HEK293 (cell line): ENCODE data around the gene NKD1.

Source experiments
- CTCF ChIA-PET: fragments of 350-600 bp; formaldehyde crosslinking; extraction: SDS; loops from one replicate; lab custom pipeline; 2021; ENCODE audit warnings: antibody characterized with exemption; lab: Yijun Ruan, JAX
- POLR2A ChIA-PET: fragments of 300-600 bp; formaldehyde crosslinking; extraction: SDS; loops from one replicate; lab custom pipeline; 2020; ENCODE audit warnings: antibody characterized with exemption, inconsistent platforms; lab: Yijun Ruan, JAX
- H3K27ac ChIP-seq: fragments of 200-500 bp; sonication (Bioruptor generic); 2 replicates; pipeline ENCODE4 v1.5.1; 2014; ENCODE audit warnings: low read depth, low read length, control low read depth, inconsistent platforms; ENCODE audit errors: extremely low read depth
- H3K36me3 ChIP-seq, 2 experiments: fragments of 200-500 bp in 1 of 2; sonication (Bioruptor generic) in 1 of 2; 1 replicate in 1 of 2; 2 replicates in 1 of 2; pipeline ENCODE4 v1.5.1; 2014 to 2017; ENCODE audit warnings: inconsistent platforms in 2 of 2, low read length in 2 of 2; ENCODE audit not compliant: control insufficient read depth in 2 of 2, insufficient read depth in 1 of 2
- H3K4me1 ChIP-seq: fragments of 200-500 bp; sonication (Bioruptor generic); 2 replicates; pipeline ENCODE4 v1.5.1; 2014; ENCODE audit warnings: mild to moderate bottlenecking, low read length, inconsistent platforms; ENCODE audit not compliant: control insufficient read depth, insufficient read depth
- H3K4me3 ChIP-seq: 2 replicates; pipeline ENCODE4 v1.5.1; 2011; ENCODE audit warnings: low read depth, mild to moderate bottlenecking, control low read depth, low read length, moderate library complexity
- H3K9me3 ChIP-seq: fragments of 200-500 bp; sonication (Bioruptor generic); 2 replicates; pipeline ENCODE4 v1.5.1; 2014; ENCODE audit warnings: low read depth, low read length, inconsistent platforms; ENCODE audit not compliant: control insufficient read depth, insufficient read depth
- GLIS2 ChIP-seq: fragments of 450-650 bp; formaldehyde crosslinking; IDR thresholded peaks from 2 replicates; pipeline ENCODE4 v1.5.1; 2016; ENCODE audit warnings: missing biosample characterization, missing genetic modification characterization
- IKZF3 ChIP-seq: fragments of 450-650 bp; IDR thresholded peaks from 2 replicates; pipeline ENCODE4 v1.5.0; 2018; ENCODE audit warnings: missing biosample characterization, mild to moderate bottlenecking, missing genetic modification characterization, moderate library complexity
- KLF10 ChIP-seq: fragments of 450-650 bp; IDR thresholded peaks from 2 replicates; pipeline ENCODE4 v1.5.1; 2018; ENCODE audit warnings: missing biosample characterization, mild to moderate bottlenecking, missing genetic modification characterization
- KLF7 ChIP-seq: fragments of 450-650 bp; formaldehyde crosslinking; IDR thresholded peaks from 2 replicates; pipeline ENCODE4 v1.5.1; 2016; ENCODE audit warnings: missing biosample characterization, missing genetic modification characterization, borderline replicate concordance
- OVOL3 ChIP-seq: fragments of 450-650 bp; formaldehyde crosslinking; IDR thresholded peaks from 2 replicates; pipeline ENCODE4 v1.5.1; 2016; ENCODE audit warnings: missing biosample characterization, missing genetic modification characterization
- PRDM2 ChIP-seq: fragments of 450-650 bp; formaldehyde crosslinking; IDR thresholded peaks from 2 replicates; pipeline ENCODE4 v1.5.1; 2016; ENCODE audit warnings: missing biosample characterization, missing genetic modification characterization, borderline replicate concordance
- SALL2 ChIP-seq: fragments of 450-650 bp; formaldehyde crosslinking; IDR thresholded peaks from 2 replicates; pipeline ENCODE4 v1.5.0; 2017; ENCODE audit warnings: missing biosample characterization, mild to moderate bottlenecking, missing genetic modification characterization, borderline replicate concordance
- YY1 ChIP-seq: fragments of 450-650 bp; formaldehyde crosslinking; IDR thresholded peaks from 2 replicates; pipeline ENCODE4 v1.5.1; 2018; ENCODE audit warnings: missing biosample characterization, missing genetic modification characterization
- ZBTB10 ChIP-seq: fragments of 450-650 bp; formaldehyde crosslinking; IDR thresholded peaks from 2 replicates; pipeline ENCODE4 v1.5.1; 2016; ENCODE audit warnings: missing biosample characterization, missing genetic modification characterization
- ZBTB6 ChIP-seq: fragments of 450-650 bp; formaldehyde crosslinking; IDR thresholded peaks from 2 replicates; pipeline ENCODE4 v1.5.1; 2017; ENCODE audit warnings: missing biosample characterization, missing genetic modification characterization
- ZNF24 ChIP-seq: fragments of 450-650 bp; formaldehyde crosslinking; IDR thresholded peaks from 2 replicates; pipeline ENCODE4 v1.5.1; 2016; ENCODE audit warnings: missing biosample characterization, missing genetic modification characterization
- ZNF248 ChIP-seq: fragments of 450-650 bp; formaldehyde crosslinking; IDR thresholded peaks from 2 replicates; pipeline ENCODE4 v1.5.1; 2017; ENCODE audit warnings: missing biosample characterization, missing genetic modification characterization
- ZNF354C ChIP-seq: fragments of 450-650 bp; formaldehyde crosslinking; IDR thresholded peaks from 2 replicates; pipeline ENCODE4 v1.5.1; 2016; ENCODE audit warnings: missing biosample characterization, missing genetic modification characterization, low read depth, borderline replicate concordance
- ZNF362 ChIP-seq: fragments of 450-650 bp; formaldehyde crosslinking; IDR thresholded peaks from 2 replicates; pipeline ENCODE4 v1.5.1; 2016; ENCODE audit warnings: missing biosample characterization, missing genetic modification characterization
- ZNF391 ChIP-seq: fragments of 450-650 bp; formaldehyde crosslinking; IDR thresholded peaks from 2 replicates; pipeline ENCODE4 v1.5.1; 2016; ENCODE audit warnings: low read depth, missing biosample characterization, missing genetic modification characterization, borderline replicate concordance
- ZNF530 ChIP-seq: fragments of 450-650 bp; formaldehyde crosslinking; IDR thresholded peaks from 2 replicates; pipeline ENCODE4 v1.5.1; 2016; ENCODE audit warnings: low read depth, missing biosample characterization, missing genetic modification characterization
- ZNF791 ChIP-seq: fragments of 450-650 bp; formaldehyde crosslinking; IDR thresholded peaks from 2 replicates; pipeline ENCODE4 v1.5.1; 2016; ENCODE audit warnings: missing biosample characterization, missing genetic modification characterization
- ZSCAN16 ChIP-seq: fragments of 450-650 bp; formaldehyde crosslinking; IDR thresholded peaks from 2 replicates; pipeline ENCODE4 v1.5.1; 2016; ENCODE audit warnings: missing biosample characterization, missing genetic modification characterization
- TF ChIP-seq, protein P1 (sequence below): fragments of 450-650 bp; formaldehyde crosslinking; IDR thresholded peaks from 2 replicates; pipeline ENCODE4 v1.5.1; 2016; ENCODE audit warnings: missing biosample characterization, missing genetic modification characterization
- TF ChIP-seq, protein P2 (sequence below): fragments of 450-650 bp; IDR thresholded peaks from 2 replicates; pipeline ENCODE4 v1.5.1; 2018; ENCODE audit warnings: missing biosample characterization, missing genetic modification characterization

The NKD1 gene

DNA sequence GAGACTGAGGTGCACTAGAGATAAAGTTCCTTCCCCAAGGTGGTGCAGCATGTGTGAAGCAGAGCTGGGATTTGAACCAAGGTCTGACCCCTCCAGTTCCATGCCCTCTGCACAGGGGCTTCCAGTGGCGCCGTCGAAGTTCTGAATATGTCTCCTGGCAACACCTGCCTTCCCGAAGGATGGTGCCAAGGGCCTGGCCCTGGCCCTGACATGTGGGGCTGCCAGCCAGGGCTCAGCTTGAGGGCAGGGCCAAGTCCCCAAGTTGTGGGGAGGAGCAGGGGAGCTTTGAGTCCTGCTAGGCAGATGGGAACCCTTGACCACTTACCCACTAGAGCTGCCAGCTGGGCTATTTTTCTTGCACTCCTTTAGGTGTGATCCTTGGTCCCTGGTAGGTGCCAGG, 56.4 kb downstream of the NKD1 start:
- no peak overlapping the region for H3K4me3 ChIP-seq

DNA sequence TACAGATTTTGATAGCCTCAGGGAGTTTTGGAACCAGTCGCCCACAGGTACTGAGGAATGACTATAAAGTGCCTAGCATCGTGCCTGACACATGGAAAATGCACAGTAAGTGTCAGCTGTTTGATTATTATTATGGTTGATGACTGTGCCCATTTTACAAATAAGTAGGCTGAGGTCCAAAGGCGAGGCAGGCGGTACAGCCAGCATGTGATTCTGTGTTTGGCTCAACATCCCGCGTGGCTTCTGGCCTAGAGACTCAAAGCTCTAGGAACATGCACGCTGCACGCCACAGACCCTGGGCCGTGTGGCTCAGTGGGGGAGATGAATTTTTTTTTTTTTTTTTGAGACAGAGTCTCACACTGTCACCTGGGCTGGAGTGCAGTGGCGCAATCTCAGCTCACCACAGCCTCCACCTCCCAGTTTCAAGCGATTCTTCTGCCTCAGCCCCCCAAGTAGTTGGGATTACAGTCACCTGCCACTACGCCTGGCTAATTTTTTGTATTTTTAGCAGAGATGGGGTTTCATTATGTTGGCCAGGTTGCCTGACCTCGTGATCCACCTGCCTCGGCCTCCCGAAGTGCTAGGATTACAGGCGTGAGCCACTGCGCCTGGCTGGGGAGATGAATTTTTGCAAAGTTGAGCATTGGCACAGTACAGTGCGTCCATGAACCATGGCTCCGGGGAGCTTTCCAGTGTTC, 57.7 kb downstream of the NKD1 start:
- H3K36me3 ChIP-seq = no peaks in the 10 kb centered on the region
- POLR2A ChIA-PET = no interaction called here
- CTCF ChIA-PET = no interaction called here
- TF ChIP-seq, protein P1, sequence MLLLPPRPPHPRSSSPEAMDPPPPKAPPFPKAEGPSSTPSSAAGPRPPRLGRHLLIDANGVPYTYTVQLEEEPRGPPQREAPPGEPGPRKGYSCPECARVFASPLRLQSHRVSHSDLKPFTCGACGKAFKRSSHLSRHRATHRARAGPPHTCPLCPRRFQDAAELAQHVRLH = no peak
- no peak for TF ChIP-seq ZBTB10 (tag by site-specific recombination)
- no peak for TF ChIP-seq ZNF530 (tag by site-specific recombination)
- no peak for TF ChIP-seq ZNF354C (tag by site-specific recombination)
- TF ChIP-seq PRDM2 (tag by site-specific recombination) = no peak
- TF ChIP-seq ZBTB6 = no peak
- TF ChIP-seq ZNF791 (tag by site-specific recombination) = no peak
- TF ChIP-seq KLF7 (tag by site-specific recombination) = no peak
- no peak for TF ChIP-seq GLIS2 (tag by site-specific recombination)
- TF ChIP-seq ZNF391 = no peak
- TF ChIP-seq ZNF24 = no peak
- no peak for TF ChIP-seq YY1 (tag by site-specific recombination)
- TF ChIP-seq KLF10 (tag by site-specific recombination) = no peak
- no peak for TF ChIP-seq SALL2 (tag by site-specific recombination)
- TF ChIP-seq OVOL3 (tag by site-specific recombination) = no peak
- no peak for TF ChIP-seq ZNF248 (tag by site-specific recombination)
- TF ChIP-seq ZSCAN16 = no peak
- TF ChIP-seq, all 188 proteins: peak for 0
- Histone ChIP-seq H3K27ac (no peak overlapping the region), H3K4me1 (no peaks in the 10 kb centered on the region), H3K4me3 (no peak overlapping the region), H3K9me3 (no peaks in the 10 kb centered on the region)

More for the DNA sequence above, 56.4 kb downstream of the NKD1 start:
- TF ChIP-seq, protein P2, sequence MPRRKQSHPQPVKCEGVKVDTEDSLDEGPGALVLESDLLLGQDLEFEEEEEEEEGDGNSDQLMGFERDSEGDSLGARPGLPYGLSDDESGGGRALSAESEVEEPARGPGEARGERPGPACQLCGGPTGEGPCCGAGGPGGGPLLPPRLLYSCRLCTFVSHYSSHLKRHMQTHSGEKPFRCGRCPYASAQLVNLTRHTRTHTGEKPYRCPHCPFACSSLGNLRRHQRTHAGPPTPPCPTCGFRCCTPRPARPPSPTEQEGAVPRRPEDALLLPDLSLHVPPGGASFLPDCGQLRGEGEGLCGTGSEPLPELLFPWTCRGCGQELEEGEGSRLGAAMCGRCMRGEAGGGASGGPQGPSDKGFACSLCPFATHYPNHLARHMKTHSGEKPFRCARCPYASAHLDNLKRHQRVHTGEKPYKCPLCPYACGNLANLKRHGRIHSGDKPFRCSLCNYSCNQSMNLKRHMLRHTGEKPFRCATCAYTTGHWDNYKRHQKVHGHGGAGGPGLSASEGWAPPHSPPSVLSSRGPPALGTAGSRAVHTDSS (tag by site-specific recombination) = no peak
- TF ChIP-seq IKZF3 (tag by site-specific recombination) (no peak), ZNF354C (tag by site-specific recombination) (no peak), ZNF362 (tag by site-specific recombination) (no peak)
- Histone ChIP-seq H3K9me3 (no peaks in the 10 kb centered on the region), H3K4me1 (no peaks in the 10 kb centered on the region), H3K36me3 (no peaks in the 10 kb centered on the region), H3K27ac (no peak overlapping the region)
- CTCF ChIA-PET = no interaction called here
- POLR2A ChIA-PET = no interaction called here
